CD14-positive monocyte (primary cell): Measurements from ENCODE around the gene ADAR. TPM values are rescaled to one million over a fixed set of nuclear protein-coding genes. Genes with fewer than 3 reads are reported as not detected.

Experiments used
- DNase-seq, 3 donors: peaks; one replicate each; pipeline ENCODE4 v3.0.0-alpha.2; 2011 to 2022
- H2AFZ ChIP-seq: 2 replicates; pipeline ENCODE4 v1.6.0; 2012; ENCODE audit warnings: mild to moderate bottlenecking, low read depth, low read length, inconsistent platforms; ENCODE audit not compliant: insufficient read depth, poor library complexity, severe bottlenecking
- H3K27ac ChIP-seq, 2 donors: 1 replicate in 1 of 2; 2 replicates in 1 of 2; pipeline ENCODE4 v1.5.1; 2012 to 2013; ENCODE audit warnings: low read length in 2 of 2, control low read depth in 1 of 2, inconsistent platforms in 1 of 2, low read depth in 1 of 2, mild to moderate bottlenecking in 1 of 2
- H3K27me3 ChIP-seq, 2 donors: one replicate each; pipeline versions ENCODE4 v1.6.0 to v1.6.1; 2011 to 2013; ENCODE audit warnings: low read length in 2 of 2; ENCODE audit not compliant: control insufficient read depth in 2 of 2, insufficient read depth in 2 of 2
- H3K36me3 ChIP-seq, 2 donors: replicated peaks in 1 of 2; 1 replicate in 1 of 2; 2 replicates in 1 of 2; pipeline versions ENCODE4 v1.5.1 to v1.6.1; 2012 to 2013; ENCODE audit warnings: low read length in 2 of 2, control low read depth in 1 of 2, inconsistent platforms in 1 of 2, mild to moderate bottlenecking in 1 of 2; ENCODE audit not compliant: insufficient read depth in 2 of 2, control insufficient read depth in 1 of 2
- H3K4me1 ChIP-seq, 2 donors: 1 replicate in 1 of 2; 2 replicates in 1 of 2; pipeline versions ENCODE4 v1.5.1 to v1.6.1; 2012 to 2013; ENCODE audit warnings: low read length in 2 of 2, control low read depth in 1 of 2, inconsistent platforms in 1 of 2, mild to moderate bottlenecking in 1 of 2, moderate library complexity in 1 of 2; ENCODE audit not compliant: insufficient read depth in 2 of 2, control insufficient read depth in 1 of 2
- H3K4me2 ChIP-seq: replicated peaks from 2 replicates; pipeline ENCODE3; 2012; ENCODE audit warnings: low read length, moderate library complexity, mild to moderate bottlenecking; ENCODE audit not compliant: poor library complexity, severe bottlenecking; ENCODE audit errors: extremely low read depth
- H3K4me3 ChIP-seq, 3 experiments: fragments of 200-600 bp in 1 of 3; sonication (generic) in 1 of 3; replicated peaks in 1 of 3; 1 replicate in 2 of 3; 2 replicates in 1 of 3; pipeline ENCODE4 v1.5.1; 2011 to 2013; ENCODE audit warnings: low read length in 3 of 3, mild to moderate bottlenecking in 3 of 3, control low read depth in 2 of 3, low read depth in 2 of 3, inconsistent platforms in 1 of 3, moderate library complexity in 1 of 3
- H3K79me2 ChIP-seq: 2 replicates; pipeline ENCODE4 v1.6.0; 2012; ENCODE audit warnings: mild to moderate bottlenecking, control low read depth, inconsistent platforms, low read length, moderate library complexity; ENCODE audit not compliant: insufficient read depth
- H3K9ac ChIP-seq: 2 replicates; pipeline ENCODE4 v1.6.0; 2017; ENCODE audit warnings: low read length, mild to moderate bottlenecking; ENCODE audit not compliant: insufficient read depth, poor library complexity, severe bottlenecking
- H3K9me3 ChIP-seq, 2 donors: replicated peaks in 1 of 2; 1 replicate in 1 of 2; 2 replicates in 1 of 2; pipeline versions ENCODE4 v1.5.1 to v1.6.1; 2012 to 2013; ENCODE audit warnings: low read length in 2 of 2, control low read depth in 1 of 2; ENCODE audit not compliant: control insufficient read depth in 1 of 2, insufficient read depth in 1 of 2
- H4K20me1 ChIP-seq: 2 replicates; pipeline ENCODE4 v1.6.0; 2012; ENCODE audit warnings: mild to moderate bottlenecking, low read length, control low read depth, moderate library complexity; ENCODE audit not compliant: insufficient read depth
- H3K27ac Mint-ChIP-seq, 7 donors: one replicate each; pipeline ENCODE4 v1.8.0; 2020; ENCODE audit warnings: mild to moderate bottlenecking in 7 of 7, mixed read lengths in 7 of 7, moderate library complexity in 6 of 7, inconsistent platforms in 2 of 7
- H3K27me3 Mint-ChIP-seq, 3 donors: one replicate each; pipeline ENCODE4 v1.8.0; 2021 to 2022; ENCODE audit warnings: low read depth in 3 of 3, mild to moderate bottlenecking in 3 of 3, mixed read lengths in 3 of 3, moderate library complexity in 3 of 3, inconsistent platforms in 1 of 3
- H3K36me3 Mint-ChIP-seq, 2 donors: one replicate each; pipeline ENCODE4 v1.8.0; 2020; ENCODE audit warnings: mixed read lengths in 2 of 2, inconsistent platforms in 1 of 2, mild to moderate bottlenecking in 1 of 2
- H3K4me1 Mint-ChIP-seq: one replicate; pipeline ENCODE4 v1.8.0; 2020; ENCODE audit warnings: mild to moderate bottlenecking, mixed read lengths
- H3K4me3 Mint-ChIP-seq, 2 donors: one replicate each; pipeline ENCODE4 v1.8.0; 2020; ENCODE audit warnings: mild to moderate bottlenecking in 2 of 2, mixed read lengths in 2 of 2, moderate library complexity in 1 of 2
- H3K9me3 Mint-ChIP-seq, 7 donors: one replicate each; pipeline ENCODE4 v1.8.0; 2020 to 2022; ENCODE audit warnings: mixed read lengths in 7 of 7, mild to moderate bottlenecking in 6 of 7, moderate library complexity in 6 of 7, inconsistent platforms in 2 of 7
- CTCF ChIP-seq: fragments of 200-600 bp; IDR thresholded peaks from one replicate; pipeline ENCODE4 v1.8.0; 2022; ENCODE audit warnings: antibody characterized with exemption, mild to moderate bottlenecking
- WGBS: methylation state at CpG from one replicate; pipeline ENCODE4 v1.1.5; 2013; ENCODE audit warnings: missing lambda C conversion rate; ENCODE audit not compliant: insufficient coverage; 5-methylcytosine and 5-hydroxymethylcytosine counted together
- intact Hi-C, 2 donors: fragments of 100-400 bp; cut with micrococcal nuclease; formaldehyde crosslinking; loops; one replicate each; pipeline versions ENCODE4 v1.15.0 to v1.15.1; 2023
- polyA plus RNA-seq, 3 donors: library from polyadenylated mRNA; depleted of rRNA in 1 of 3; unstranded in 2 of 3; stranded (reverse) in 1 of 3; fragments of 300-500 nt in 2 of 3; fragments of >200 nt in 1 of 3; fragmentation: Illumina TruSeq in 2 of 3; gene quantifications; 1 replicate in 2 of 3; 2 replicates in 1 of 3; pipeline ENCODE4 v1.2.3, GENCODE V29; 2012 to 2021

Gene ADAR
- polyA plus RNA-seq, 3 donors, result 57.3 to 100 (median 91.6) TPM

- Histone ChIP-seq H3K4me3 (no peak overlapping the region), H3K36me3 (no peaks in the 10 kb centered on the region), H3K27me3 (peaks cover 2 to 4% of the 10 kb centered on the region in 2 donors), H3K9me3 (no peaks in the 10 kb centered on the region), H3K4me1 (peaks cover 14 to 17% of the 10 kb centered on the region in 2 donors), H3K4me2 (no peak overlapping the region), H3K79me2 (peaks cover 36% of the 10 kb centered on the region), H3K27ac (no peak overlapping the region), H2AFZ (no peak overlapping the region), H3K9ac (no peak overlapping the region), H4K20me1 (no peaks in the 10 kb centered on the region)
- no CpG with 5 or more reads among the region's 1 CpG for WGBS
- Mint-ChIP-seq H3K4me3 (no peak overlapping the region), H3K27me3 (peaks cover 10 to 15% (median 13%) of the 10 kb centered on the region in 3 donors), H3K36me3 (peaks cover 4 to 10% of the 10 kb centered on the region in 2 donors), H3K9me3 (peaks cover 0 to 5% (median 0%) of the 10 kb centered on the region in 7 donors), H3K27ac (peak overlapping the region in 3 of 7 donors; percentile 1 to 40 (median 6)), H3K4me1 (peaks cover 20% of the 10 kb centered on the region)
- DNase-seq, result no peak
- intact Hi-C loops, result no loop called here
- TF ChIP-seq CTCF, result no peak
These were observed 21.2 kb upstream of the ADAR start for GRCh38 chr1:154629061-154629674.

- Histone ChIP-seq H3K27me3 (peaks cover 2 to 4% of the 10 kb centered on the region in 2 donors), H3K36me3 (no peaks in the 10 kb centered on the region), H3K9ac (peak overlapping the region; percentile 86), H3K4me3 (peak overlapping the region; percentile 85 to 91 (median 91)), H2AFZ (peak overlapping the region; percentile 97), H3K4me1 (peaks cover 23 to 26% of the 10 kb centered on the region in 2 donors), H3K27ac (peak overlapping the region; percentile 86 to 87), H3K4me2 (peak overlapping the region; percentile 95), H4K20me1 (peaks cover 5% of the 10 kb centered on the region), H3K79me2 (peaks cover 47% of the 10 kb centered on the region), H3K9me3 (no peaks in the 10 kb centered on the region)
- H3K27ac Mint-ChIP-seq, result peak overlapping the region; percentile 94 to 99 (median 98)
- intact Hi-C loops, result no loop called here
- WGBS, result no CpG with 5 or more reads among the region's 5 CpGs
- H3K27me3 Mint-ChIP-seq, result peaks cover 10 to 15% (median 13%) of the 10 kb centered on the region in 3 donors
- H3K4me1 Mint-ChIP-seq, result peaks cover 31% of the 10 kb centered on the region
- no peak for DNase-seq
- H3K4me3 Mint-ChIP-seq, result peak overlapping the region; percentile 86 to 95
- no peak for TF ChIP-seq CTCF
- peaks cover 0 to 5% (median 2%) of the 10 kb centered on the region in 7 donors for H3K9me3 Mint-ChIP-seq
- peaks cover 6 to 14% of the 10 kb centered on the region in 2 donors for H3K36me3 Mint-ChIP-seq
These were observed 20.1 kb upstream of the ADAR start for GRCh38 chr1:154628121-154628405.
